Measurements from ENCODE around the gene TFDP1. TPM values are rescaled to one million over a fixed set of nuclear protein-coding genes. Genes with fewer than 3 reads are reported as not detected.

Gene TFDP1
- total and polyA plus RNA-seq, 3 donors from 2014 or later, result 72.4 to 135 (median 73.1) TPM

- no peak for TF ChIP-seq POLR2A (IDR thresholded peaks at IDR 0.05)
- TF ChIP-seq, protein P1, sequence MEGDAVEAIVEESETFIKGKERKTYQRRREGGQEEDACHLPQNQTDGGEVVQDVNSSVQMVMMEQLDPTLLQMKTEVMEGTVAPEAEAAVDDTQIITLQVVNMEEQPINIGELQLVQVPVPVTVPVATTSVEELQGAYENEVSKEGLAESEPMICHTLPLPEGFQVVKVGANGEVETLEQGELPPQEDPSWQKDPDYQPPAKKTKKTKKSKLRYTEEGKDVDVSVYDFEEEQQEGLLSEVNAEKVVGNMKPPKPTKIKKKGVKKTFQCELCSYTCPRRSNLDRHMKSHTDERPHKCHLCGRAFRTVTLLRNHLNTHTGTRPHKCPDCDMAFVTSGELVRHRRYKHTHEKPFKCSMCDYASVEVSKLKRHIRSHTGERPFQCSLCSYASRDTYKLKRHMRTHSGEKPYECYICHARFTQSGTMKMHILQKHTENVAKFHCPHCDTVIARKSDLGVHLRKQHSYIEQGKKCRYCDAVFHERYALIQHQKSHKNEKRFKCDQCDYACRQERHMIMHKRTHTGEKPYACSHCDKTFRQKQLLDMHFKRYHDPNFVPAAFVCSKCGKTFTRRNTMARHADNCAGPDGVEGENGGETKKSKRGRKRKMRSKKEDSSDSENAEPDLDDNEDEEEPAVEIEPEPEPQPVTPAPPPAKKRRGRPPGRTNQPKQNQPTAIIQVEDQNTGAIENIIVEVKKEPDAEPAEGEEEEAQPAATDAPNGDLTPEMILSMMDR (IDR thresholded peaks at IDR 0.05), result no peak
- Histone ChIP-seq H3K9me3 (no peaks in the 10 kb centered on the region), H3K4me3 (no peak overlapping the region), H3K36me3 (ENCODE audit: low read depth, missing control alignments) (no peaks in the 10 kb centered on the region), H3K4me1 (no peaks in the 10 kb centered on the region), H3K27ac (no peak overlapping the region), H3K27me3 (no peaks in the 10 kb centered on the region)
- intact Hi-C loops (cut with DNase I; ENCODE audit: low total_unique reads), result no loop called here
- DNase-seq, result no peak
- WGBS, 2 donors, result 79 to 85% methylated on average over 13 of the region's 13 CpGs
These were observed 84.7 kb downstream of the TFDP1 start for GRCh38 chr13:113669231-113669754.

DNA sequence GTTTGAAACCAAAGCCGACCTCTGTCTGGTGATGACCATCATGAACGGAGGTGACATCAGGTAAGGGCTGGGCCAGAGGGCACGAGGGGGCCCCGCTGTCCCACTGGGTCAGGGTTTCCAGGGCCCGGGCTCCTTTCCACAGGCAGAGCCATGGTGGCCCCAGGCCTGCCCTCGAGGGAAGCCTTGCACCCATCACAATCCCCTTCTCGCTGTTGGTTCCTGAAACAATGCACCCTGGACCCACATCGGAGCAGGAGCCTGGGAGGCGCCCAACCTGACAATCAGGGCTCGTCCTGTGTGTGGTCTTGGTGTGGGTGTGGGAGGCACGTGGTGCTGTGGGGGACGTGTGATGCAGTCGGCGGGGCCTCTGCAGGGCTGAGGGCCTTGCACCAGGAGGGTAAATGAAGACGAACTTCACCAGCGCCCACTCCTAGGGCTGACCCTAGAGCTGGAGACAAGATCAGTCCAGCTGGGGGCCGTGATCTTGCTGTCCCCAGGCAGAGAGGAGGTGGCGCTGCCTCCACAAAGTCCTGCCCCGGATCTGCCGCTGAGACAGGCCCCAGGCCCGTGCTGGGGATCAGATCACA is 85.3 kb downstream of the TFDP1 start:
- DNase-seq, result no peak
- WGBS, 2 donors, result 84% methylated on average over 15 to 21 of the region's 21 CpGs
- Histone ChIP-seq H3K36me3 (ENCODE audit: low read depth, missing control alignments) (no peaks in the 10 kb centered on the region), H3K4me3 (no peak overlapping the region), H3K27me3 (no peaks in the 10 kb centered on the region), H3K27ac (no peak overlapping the region), H3K4me1 (no peaks in the 10 kb centered on the region), H3K9me3 (no peaks in the 10 kb centered on the region)
- intact Hi-C loops (cut with DNase I; ENCODE audit: low total_unique reads), result no loop called here
- TF ChIP-seq, protein P1 (IDR thresholded peaks at IDR 0.05), result no peak
- TF ChIP-seq POLR2A (IDR thresholded peaks at IDR 0.05), result no peak

- DNase-seq, result no peak
These were observed 86.0 kb downstream of the TFDP1 start for GRCh38 chr13:113670541-113670940.

GRCh38 chr13:113671066-113672001 is 86.8 kb downstream of the TFDP1 start:
- H3K9me3 ChIP-seq, result no peaks in the 10 kb centered on the region
- intact Hi-C loops (cut with DNase I; ENCODE audit: low total_unique reads), result no loop called here
- no peaks in the 10 kb centered on the region for H3K36me3 ChIP-seq (ENCODE audit: low read depth, missing control alignments)
- H3K27ac ChIP-seq, result no peak overlapping the region
- H3K4me3 ChIP-seq, result no peak overlapping the region
- 93 to 94% methylated on average over 40 to 54 of the region's 54 CpGs for WGBS, 2 donors
- TF ChIP-seq POLR2A (IDR thresholded peaks at IDR 0.05), result no peak
- TF ChIP-seq, protein P1 (IDR thresholded peaks at IDR 0.05), result no peak
- DNase-seq, result no peak
- H3K4me1 ChIP-seq, result no peaks in the 10 kb centered on the region
- no peaks in the 10 kb centered on the region for H3K27me3 ChIP-seq

More at GRCh38 chr13:113670541-113670940, 86.0 kb downstream of the TFDP1 start:
- WGBS, 2 donors, result 89 to 94% methylated on average over 16 to 19 of the region's 19 CpGs
- Histone ChIP-seq H3K9me3 (no peaks in the 10 kb centered on the region), H3K27ac (no peak overlapping the region), H3K27me3 (no peaks in the 10 kb centered on the region), H3K4me3 (no peak overlapping the region), H3K36me3 (ENCODE audit: low read depth, missing control alignments) (no peaks in the 10 kb centered on the region), H3K4me1 (no peaks in the 10 kb centered on the region)
- TF ChIP-seq, protein P1 (IDR thresholded peaks at IDR 0.05), result no peak
- no peak for TF ChIP-seq POLR2A (IDR thresholded peaks at IDR 0.05)
- intact Hi-C loops (cut with DNase I; ENCODE audit: low total_unique reads), result no loop called here
